Thoracic aorta (tissue), 2 donors: ENCODE data around the gene RAVER2. TPM values are rescaled to one million over a fixed set of nuclear protein-coding genes. Genes with fewer than 3 reads are reported as not detected.

Source experiments
- ATAC-seq: fragments of 150-250 bp; one replicate; pipeline ENCODE4 v1.8.0; 2017; ENCODE audit warnings: low read depth; ENCODE audit not compliant: insufficient number of reproducible peaks, low FRiP score
- DNase-seq: peaks from one replicate; pipeline ENCODE4 v3.0.0-alpha.2; 2020; ENCODE audit warnings: low spot score
- H3K27ac ChIP-seq, 2 donors: fragments of 200-600 bp; sonication (generic); 1 replicate in 1 of 2; 2 replicates in 1 of 2; pipeline ENCODE4 v1.5.1; 2016; ENCODE audit warnings: mild to moderate bottlenecking in 2 of 2, moderate library complexity in 2 of 2
- H3K27me3 ChIP-seq: fragments of 200-600 bp; sonication (generic); replicated peaks from 2 replicates; pipeline ENCODE4 v1.6.0; 2016; ENCODE audit warnings: mild to moderate bottlenecking; ENCODE audit not compliant: insufficient read depth
- H3K36me3 ChIP-seq: fragments of 200-600 bp; sonication (generic); one replicate; pipeline ENCODE4 v1.5.1; 2016
- H3K4me1 ChIP-seq, 2 donors: fragments of 200-600 bp; sonication (generic); 1 replicate in 1 of 2; 2 replicates in 1 of 2; pipeline versions ENCODE4 v1.5.1 to v1.6.0; 2016; ENCODE audit warnings: low read depth in 2 of 2, mild to moderate bottlenecking in 1 of 2; ENCODE audit not compliant: control insufficient read depth in 1 of 2
- H3K4me3 ChIP-seq: fragments of 200-600 bp; sonication (generic); 2 replicates; pipeline ENCODE4 v1.5.1; 2016; ENCODE audit warnings: mild to moderate bottlenecking
- H3K9me3 ChIP-seq: fragments of 200-600 bp; sonication (generic); 2 replicates; pipeline ENCODE4 v1.5.1; 2016
- CTCF ChIP-seq: fragments of 200-600 bp; sonication (generic); IDR thresholded peaks from one replicate; pipeline ENCODE4 v1.5.1; 2019; ENCODE audit warnings: antibody characterized with exemption
- total RNA-seq, 2 donors: library from RNA; depleted of rRNA; stranded (reverse); fragments of >200 nt; gene quantifications; one replicate each; pipeline versions ENCODE4 v1.1.0 to v1.2.3, GENCODE V29; 2016

RAVER2 gene
- total RNA-seq, 2 donors from 2014 or later = 17.2 to 18.3 TPM

- ATAC-seq = no peak
- H3K27ac ChIP-seq = no peak overlapping the region
- TF ChIP-seq CTCF = no peak
- no peak for DNase-seq
- H3K9me3 ChIP-seq = no peaks in the 10 kb centered on the region
- no peak overlapping the region for H3K4me3 ChIP-seq
- peaks cover 3 to 43% of the 10 kb centered on the region in 2 donors for H3K4me1 ChIP-seq
- no peaks in the 10 kb centered on the region for H3K36me3 ChIP-seq
- H3K27me3 ChIP-seq = no peaks in the 10 kb centered on the region
Measured at GRCh38 chr1:64750092-64750491, 5.2 kb downstream of the RAVER2 start.

GRCh38 chr1:64750875-64751274 lies 6.0 kb downstream of the RAVER2 start:
- Histone ChIP-seq H3K36me3 (no peaks in the 10 kb centered on the region), H3K27ac (no peak overlapping the region), H3K4me3 (no peak overlapping the region), H3K9me3 (no peaks in the 10 kb centered on the region), H3K4me1 (peaks cover 3 to 49% of the 10 kb centered on the region in 2 donors), H3K27me3 (no peaks in the 10 kb centered on the region)
- no peak for TF ChIP-seq CTCF
- ATAC-seq (no peak), DNase-seq (no peak)

DNA sequence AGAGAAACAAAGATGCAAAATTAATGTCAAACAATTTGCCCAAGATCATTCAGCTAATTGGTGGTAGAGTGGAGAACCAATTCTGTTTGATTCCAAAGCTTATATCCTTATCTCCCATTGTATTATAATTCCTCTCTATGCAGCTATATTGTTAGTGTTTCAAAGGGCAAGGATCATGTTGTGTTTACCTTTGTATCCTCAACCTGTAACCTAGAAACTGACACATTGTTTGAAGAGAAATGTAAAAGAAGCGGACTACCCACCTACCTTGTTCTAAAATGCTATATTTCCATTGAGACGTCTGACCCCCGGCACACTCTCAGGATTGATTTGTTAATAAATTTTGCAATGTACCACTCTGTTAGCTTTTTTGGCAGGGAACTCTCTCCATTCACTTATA lies 9.3 kb downstream of the RAVER2 start:
- no peak for TF ChIP-seq CTCF
- Histone ChIP-seq H3K9me3 (no peaks in the 10 kb centered on the region), H3K4me1 (peaks cover 7 to 38% of the 10 kb centered on the region in 2 donors), H3K27me3 (no peaks in the 10 kb centered on the region), H3K36me3 (no peaks in the 10 kb centered on the region), H3K27ac (no peak overlapping the region), H3K4me3 (no peak overlapping the region)
- ATAC-seq = no peak
- DNase-seq = no peak

- Histone ChIP-seq H3K27me3 (no peaks in the 10 kb centered on the region), H3K4me1 (peaks cover 7 to 43% of the 10 kb centered on the region in 2 donors), H3K36me3 (no peaks in the 10 kb centered on the region), H3K9me3 (no peaks in the 10 kb centered on the region), H3K4me3 (peak overlapping the region; percentile 33), H3K27ac (no peak overlapping the region)
- no peak for DNase-seq
- no peak for TF ChIP-seq CTCF
- no peak for ATAC-seq
Measured at GRCh38 chr1:64755361-64755760, 10.5 kb downstream of the RAVER2 start.

- no peaks in the 10 kb centered on the region for H3K9me3 ChIP-seq
- H3K36me3 ChIP-seq = no peaks in the 10 kb centered on the region
- no peaks in the 10 kb centered on the region for H3K27me3 ChIP-seq
- TF ChIP-seq CTCF = no peak
- ATAC-seq = no peak
- H3K4me1 ChIP-seq = peaks cover 7 to 43% of the 10 kb centered on the region in 2 donors
- H3K4me3 ChIP-seq = no peak overlapping the region
- DNase-seq = no peak
- H3K27ac ChIP-seq = no peak overlapping the region
Measured at GRCh38 chr1:64756770-64757169, 11.9 kb downstream of the RAVER2 start.
